NCI-H2227 (cell line): ENCODE measurements around the gene GUK1.
A peak's percentile ranks its signal among the peaks of the same experiment; 100 is the strongest.
"Not testable (repeated sequence)": the region's sequence is repeated elsewhere in the genome, so short reads cannot be mapped to it uniquely, and the experiment has no call there.

Experiments
- DNase-seq: peaks from one replicate; lab custom pipeline; 2025; ENCODE audit not compliant: unreplicated experiment; lab: John Stamatoyannopoulos, UW

The GUK1 gene

GRCh38 chr1:228161866-228162265, 21.8 kb downstream of the GUK1 start:
- no peak for DNase-seq

GRCh38 chr1:228162286-228163006, 22.4 kb downstream of the GUK1 start:
- DNase-seq: no peak

GRCh38 chr1:228163007-228163753, 23.1 kb downstream of the GUK1 start:
- DNase-seq: no peak

- no peak for DNase-seq
These were observed 23.9 kb downstream of the GUK1 start for GRCh38 chr1:228163776-228164519.

- no peak for DNase-seq
These were observed 24.7 kb downstream of the GUK1 start for GRCh38 chr1:228164561-228165371.

- peak; percentile 98 for DNase-seq
These were observed 25.5 kb downstream of the GUK1 start, which contains the start of gene IBA57 for GRCh38 chr1:228165372-228166169. TSS of gene IBA57 (plus strand) at chr1:228165804. CDS start at chr1:228165817, 13 bp downstream.

GRCh38 chr1:228166170-228166936, 26.3 kb downstream of the GUK1 start:
- peak; percentile 51 for DNase-seq

- no peak for DNase-seq
These were observed 28.6 kb downstream of the GUK1 start for GRCh38 chr1:228168563-228169270.

GRCh38 chr1:228169345-228169744, 29.3 kb downstream of the GUK1 start:
- DNase-seq: no peak

GRCh38 chr1:228170666-228171065, 30.6 kb downstream of the GUK1 start:
- no peak for DNase-seq

- no peak for DNase-seq
These were observed 31.3 kb downstream of the GUK1 start for GRCh38 chr1:228171221-228171891.

- DNase-seq: no peak
These were observed 32.8 kb downstream of the GUK1 start for GRCh38 chr1:228172591-228173527.

- not testable (repeated sequence) for DNase-seq
These were observed 33.7 kb downstream of the GUK1 start for GRCh38 chr1:228173528-228174481.

GRCh38 chr1:228174482-228175315, 34.6 kb downstream of the GUK1 start:
- no peak for DNase-seq
